KMS-11 (cell line): ENCODE results near the gene JARID2.

ENCODE experiments used
- H2AFZ ChIP-seq: fragments of 200-600 bp; sonication (generic); 2 replicates; pipeline ENCODE4 v1.6.1; 2016; ENCODE audit warnings: antibody characterized with exemption, mixed run types, low read depth
- H3K27ac ChIP-seq: fragments of 200-600 bp; sonication (generic); 2 replicates; pipeline ENCODE4 v1.6.1; 2016; ENCODE audit warnings: mild to moderate bottlenecking, mixed run types
- H3K27me3 ChIP-seq: fragments of 200-600 bp; sonication (generic); 2 replicates; pipeline ENCODE4 v1.6.1; 2017; ENCODE audit warnings: mild to moderate bottlenecking, low read depth, mixed run types, moderate library complexity; ENCODE audit not compliant: insufficient read depth
- H3K36me3 ChIP-seq: fragments of 200-600 bp; sonication (generic); 2 replicates; pipeline ENCODE4 v1.6.1; 2017; ENCODE audit warnings: mild to moderate bottlenecking, mixed run types; ENCODE audit not compliant: insufficient read depth
- H3K4me1 ChIP-seq: fragments of 200-600 bp; sonication (generic); 2 replicates; pipeline ENCODE4 v1.6.1; 2016; ENCODE audit warnings: mild to moderate bottlenecking, low read depth, mixed run types; ENCODE audit not compliant: poor library complexity, severe bottlenecking
- H3K4me2 ChIP-seq: fragments of 200-600 bp; sonication (generic); 2 replicates; pipeline ENCODE4 v1.7.0; 2016; ENCODE audit warnings: mild to moderate bottlenecking, mixed run types
- H3K4me3 ChIP-seq: fragments of 200-600 bp; sonication (generic); IDR thresholded peaks from 2 replicates; pipeline ENCODE4 v1.6.1; 2017; ENCODE audit warnings: low read depth, low read length, mixed read lengths; ENCODE audit not compliant: insufficient read depth
- H3K79me2 ChIP-seq: fragments of 200-600 bp; sonication (generic); 2 replicates; pipeline ENCODE4 v1.6.1; 2016; ENCODE audit warnings: low read depth, mixed run types; ENCODE audit not compliant: insufficient read depth
- H3K9ac ChIP-seq: fragments of 200-600 bp; sonication (generic); 2 replicates; pipeline ENCODE4 v1.6.1; 2016; ENCODE audit warnings: mild to moderate bottlenecking, mixed run types
- H4K20me1 ChIP-seq: fragments of 200-600 bp; sonication (generic); 2 replicates; pipeline ENCODE4 v1.6.1; 2016; ENCODE audit warnings: mild to moderate bottlenecking, mixed run types; ENCODE audit not compliant: insufficient read depth
- TF ChIP-seq, protein P1 (sequence below): fragments of 200-600 bp; sonication (generic); conservative IDR thresholded peaks from 2 replicates; pipeline ENCODE4 v1.6.1; 2017; ENCODE audit warnings: low read depth, mild to moderate bottlenecking, antibody characterized with exemption, low read length, moderate library complexity, mixed read lengths

The JARID2 gene

DNA sequence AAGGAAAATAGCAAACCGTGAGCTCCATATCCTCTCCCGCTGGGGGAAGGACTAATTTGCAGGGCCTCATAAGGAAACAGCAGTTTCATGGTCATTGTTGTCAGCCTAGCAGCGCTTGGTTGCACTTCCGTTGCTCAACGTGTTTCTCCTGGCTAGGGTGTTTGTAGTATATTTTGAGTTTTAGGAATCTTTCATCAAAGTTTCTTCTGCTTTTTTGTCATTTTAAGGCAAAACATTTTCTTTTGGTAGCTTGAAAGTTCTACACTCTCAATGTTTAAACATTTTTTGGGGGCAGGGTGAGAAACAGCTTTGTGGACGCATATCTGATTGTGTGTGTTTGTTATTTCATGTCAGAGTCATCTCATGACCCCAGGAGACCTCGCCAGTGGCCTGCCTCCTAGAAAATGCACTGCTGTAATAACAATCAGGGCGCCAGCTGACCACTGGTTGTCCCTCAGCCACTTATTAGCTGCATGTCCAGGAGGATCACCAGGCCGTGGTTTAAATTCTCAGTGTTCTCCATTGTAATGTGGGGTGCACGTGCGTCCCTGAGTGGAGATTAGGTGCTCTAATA is 20.6 kb downstream of the JARID2 start:
- H3K9ac ChIP-seq, result no peak overlapping the region
- no peak overlapping the region for H3K4me3 ChIP-seq
- no peak overlapping the region for H3K4me2 ChIP-seq
- no peaks in the 10 kb centered on the region for H4K20me1 ChIP-seq
- no peaks in the 10 kb centered on the region for H3K36me3 ChIP-seq
- no peaks in the 10 kb centered on the region for H3K27me3 ChIP-seq
- no peak overlapping the region for H3K27ac ChIP-seq
- peaks cover 80% of the 10 kb centered on the region for H3K79me2 ChIP-seq
- TF ChIP-seq, protein P1, sequence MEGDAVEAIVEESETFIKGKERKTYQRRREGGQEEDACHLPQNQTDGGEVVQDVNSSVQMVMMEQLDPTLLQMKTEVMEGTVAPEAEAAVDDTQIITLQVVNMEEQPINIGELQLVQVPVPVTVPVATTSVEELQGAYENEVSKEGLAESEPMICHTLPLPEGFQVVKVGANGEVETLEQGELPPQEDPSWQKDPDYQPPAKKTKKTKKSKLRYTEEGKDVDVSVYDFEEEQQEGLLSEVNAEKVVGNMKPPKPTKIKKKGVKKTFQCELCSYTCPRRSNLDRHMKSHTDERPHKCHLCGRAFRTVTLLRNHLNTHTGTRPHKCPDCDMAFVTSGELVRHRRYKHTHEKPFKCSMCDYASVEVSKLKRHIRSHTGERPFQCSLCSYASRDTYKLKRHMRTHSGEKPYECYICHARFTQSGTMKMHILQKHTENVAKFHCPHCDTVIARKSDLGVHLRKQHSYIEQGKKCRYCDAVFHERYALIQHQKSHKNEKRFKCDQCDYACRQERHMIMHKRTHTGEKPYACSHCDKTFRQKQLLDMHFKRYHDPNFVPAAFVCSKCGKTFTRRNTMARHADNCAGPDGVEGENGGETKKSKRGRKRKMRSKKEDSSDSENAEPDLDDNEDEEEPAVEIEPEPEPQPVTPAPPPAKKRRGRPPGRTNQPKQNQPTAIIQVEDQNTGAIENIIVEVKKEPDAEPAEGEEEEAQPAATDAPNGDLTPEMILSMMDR, result no peak
- peaks cover 46% of the 10 kb centered on the region for H3K4me1 ChIP-seq
- H2AFZ ChIP-seq, result no peak overlapping the region

DNA sequence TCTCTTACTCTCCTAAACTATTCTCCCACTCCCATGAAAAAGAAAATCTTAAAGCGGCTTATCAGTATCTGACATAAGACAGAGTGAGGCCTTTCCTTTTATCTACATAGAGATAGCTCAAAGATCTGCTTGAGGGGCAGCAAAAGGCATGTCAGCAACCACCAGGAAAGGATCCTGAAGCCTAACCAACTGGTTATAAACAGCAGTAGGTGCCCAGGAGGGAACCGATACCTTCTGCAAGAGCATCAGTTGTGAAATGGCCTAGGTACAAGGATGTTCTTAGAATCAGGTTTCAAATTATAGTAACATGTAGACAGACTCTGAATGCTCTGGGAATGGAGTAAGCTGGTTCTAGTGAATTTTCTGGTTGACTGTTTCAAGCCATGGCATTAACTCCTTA is 21.4 kb downstream of the JARID2 start:
- Histone ChIP-seq H3K36me3 (no peaks in the 10 kb centered on the region), H3K79me2 (peaks cover 75% of the 10 kb centered on the region), H3K27ac (no peak overlapping the region), H3K27me3 (no peaks in the 10 kb centered on the region), H3K9ac (no peak overlapping the region), H4K20me1 (no peaks in the 10 kb centered on the region), H3K4me1 (peaks cover 46% of the 10 kb centered on the region), H3K4me2 (no peak overlapping the region), H2AFZ (no peak overlapping the region), H3K4me3 (no peak overlapping the region)
- TF ChIP-seq, protein P1, result no peak

DNA sequence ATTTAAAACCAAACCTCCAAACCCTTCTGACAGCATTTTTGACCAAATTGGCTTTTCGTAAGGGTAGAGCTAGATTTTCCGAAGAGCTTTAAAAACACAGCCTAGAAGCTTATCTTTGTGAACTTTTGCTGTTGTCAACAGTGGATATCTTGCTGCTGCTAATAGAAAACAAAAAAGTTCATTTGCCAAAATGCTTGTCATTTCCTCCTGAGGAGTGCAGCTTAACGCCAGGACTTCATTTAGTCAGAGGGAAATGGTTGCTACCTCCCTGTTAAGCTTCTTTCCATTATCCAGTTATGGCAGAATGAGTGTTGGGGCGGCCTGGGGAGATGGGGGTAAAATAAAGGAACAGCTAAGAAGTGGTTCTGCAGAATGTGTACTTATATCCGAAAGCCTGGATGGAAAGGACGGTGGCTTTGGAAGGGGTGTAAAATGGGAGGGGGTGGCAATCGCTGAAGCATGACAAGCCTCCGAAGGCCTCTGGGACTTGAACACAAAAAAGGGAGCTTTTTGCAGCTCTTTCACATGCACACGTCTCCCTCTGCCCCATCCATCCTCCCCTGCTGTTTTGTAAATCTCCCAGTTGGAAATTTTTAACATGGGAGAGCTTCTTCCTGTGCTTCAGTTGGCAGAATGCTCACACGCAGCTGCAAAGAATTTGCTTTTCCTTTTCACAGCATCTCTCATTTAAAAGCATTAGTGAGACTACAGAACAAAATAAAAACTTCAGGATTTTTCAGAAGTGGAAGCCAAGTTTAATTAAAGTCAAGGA is 22.5 kb downstream of the JARID2 start:
- no peaks in the 10 kb centered on the region for H4K20me1 ChIP-seq
- H3K79me2 ChIP-seq, result peaks cover 69% of the 10 kb centered on the region
- H3K27ac ChIP-seq, result no peak overlapping the region
- peaks cover 37% of the 10 kb centered on the region for H3K4me1 ChIP-seq
- H2AFZ ChIP-seq, result no peak overlapping the region
- no peaks in the 10 kb centered on the region for H3K36me3 ChIP-seq
- TF ChIP-seq, protein P1, result no peak
- no peaks in the 10 kb centered on the region for H3K27me3 ChIP-seq
- H3K4me2 ChIP-seq, result no peak overlapping the region
- H3K4me3 ChIP-seq, result no peak overlapping the region
- no peak overlapping the region for H3K9ac ChIP-seq

DNA sequence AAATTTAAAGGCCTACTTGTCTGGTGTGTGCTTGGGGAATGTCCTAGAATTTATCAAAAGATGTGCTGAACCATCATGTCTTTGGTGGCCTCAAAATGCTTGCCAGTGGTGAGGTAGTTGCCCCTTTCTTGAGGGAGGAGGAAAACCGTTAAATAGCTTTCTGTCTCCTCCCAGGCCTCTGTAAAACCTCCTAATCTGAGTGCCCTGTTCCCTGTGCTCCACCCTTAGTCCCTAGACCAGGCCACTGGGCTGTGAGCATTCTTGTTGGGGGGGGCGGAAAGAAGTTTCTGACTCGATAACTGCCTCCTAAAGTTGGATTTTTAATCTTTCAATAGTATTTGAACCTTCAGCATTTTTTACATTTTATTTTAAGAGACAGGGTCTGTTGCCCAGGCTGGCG is 23.1 kb downstream of the JARID2 start:
- H3K79me2 ChIP-seq, result peaks cover 63% of the 10 kb centered on the region
- H3K9ac ChIP-seq, result no peak overlapping the region
- no peak overlapping the region for H3K4me3 ChIP-seq
- no peaks in the 10 kb centered on the region for H4K20me1 ChIP-seq
- H3K4me2 ChIP-seq, result no peak overlapping the region
- TF ChIP-seq, protein P1, result no peak
- H3K36me3 ChIP-seq, result no peaks in the 10 kb centered on the region
- no peaks in the 10 kb centered on the region for H3K27me3 ChIP-seq
- H3K27ac ChIP-seq, result no peak overlapping the region
- peaks cover 31% of the 10 kb centered on the region for H3K4me1 ChIP-seq
- H2AFZ ChIP-seq, result no peak overlapping the region
